Peyer's patch (tissue), 4 donors: ENCODE results near the gene CCDC89. TPM values are rescaled to one million over a fixed set of nuclear protein-coding genes. Genes with fewer than 3 reads are reported as not detected.

Source experiments
- DNase-seq, 3 donors: peaks; one replicate each; pipeline ENCODE4 v3.0.0-alpha.2; 2017 to 2019
- H3K27ac ChIP-seq, 4 donors: fragments of 200-600 bp; sonication (generic); one replicate each; pipeline ENCODE4 v1.5.1; 2016 to 2019
- H3K27me3 ChIP-seq, 2 donors: fragments of 200-600 bp; sonication (generic); one replicate each; pipeline ENCODE4 v1.5.1; 2019
- H3K36me3 ChIP-seq, 3 donors: fragments of 200-600 bp; sonication (generic); one replicate each; pipeline ENCODE4 v1.5.1; 2016 to 2019
- H3K4me1 ChIP-seq, 4 donors: fragments of 200-600 bp; sonication (generic); one replicate each; pipeline ENCODE4 v1.5.1; 2016 to 2019
- H3K4me3 ChIP-seq, 4 donors: fragments of 200-600 bp; sonication (generic); 1 replicate in 3 of 4; 2 replicates in 1 of 4; pipeline ENCODE4 v1.5.1; 2016 to 2019; ENCODE audit warnings: mild to moderate bottlenecking in 1 of 4
- H3K9me3 ChIP-seq, 4 donors: fragments of 200-600 bp; sonication (generic); one replicate each; pipeline ENCODE4 v1.5.1; 2016 to 2019; ENCODE audit warnings: mild to moderate bottlenecking in 1 of 4
- POLR2A ChIP-seq, 2 donors: fragments of 450-650 bp; IDR thresholded peaks; one replicate each; pipeline ENCODE4 v1.5.1; 2017; ENCODE audit warnings: antibody characterized with exemption in 2 of 2, mild to moderate bottlenecking in 2 of 2, moderate library complexity in 2 of 2
- total RNA-seq, 4 donors: library from RNA; depleted of rRNA; stranded (reverse); fragments of >200 nt; gene quantifications; one replicate each; pipeline ENCODE4 v1.1.0, GENCODE V29; 2016
- TF ChIP-seq, protein P1 (sequence below), 6 experiments: fragments of 450-650 bp in 4 of 6; fragments of 200-600 bp in 2 of 6; sonication (generic) in 1 of 6; IDR thresholded peaks; one replicate each; pipeline ENCODE4 v1.5.1; 2017 to 2019; ENCODE audit warnings: antibody characterized with exemption in 6 of 6, mild to moderate bottlenecking in 3 of 6, moderate library complexity in 1 of 6

CCDC89 gene
- total RNA-seq, 4 donors from 2014 or later = 2.5 to 14.0 (median 7.7) TPM

DNA sequence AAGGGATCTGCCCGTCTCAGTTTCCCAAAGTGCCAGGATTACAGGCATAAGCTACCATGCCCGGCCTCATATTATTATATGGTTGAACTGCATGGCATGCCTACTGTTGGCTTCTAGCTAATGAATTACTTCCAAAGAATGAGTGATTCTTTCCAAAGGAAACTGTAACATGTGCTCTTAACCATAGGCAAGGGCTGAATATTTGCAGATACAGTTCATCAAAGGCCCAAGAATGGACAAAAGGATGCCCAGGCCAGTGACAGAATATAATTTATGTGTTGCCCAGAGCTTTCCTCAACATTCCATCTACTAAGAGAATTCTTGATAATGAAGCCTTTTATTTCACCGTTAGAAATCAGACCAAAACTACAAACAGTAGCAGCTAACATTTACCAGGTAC is 27.0 kb upstream of the CCDC89 start:
- DNase-seq = no peak
- no peaks in the 10 kb centered on the region for H3K27me3 ChIP-seq
- no peaks in the 10 kb centered on the region for H3K9me3 ChIP-seq
- no peak for TF ChIP-seq POLR2A (IDR thresholded peaks at IDR 0.05)
- TF ChIP-seq, protein P1, sequence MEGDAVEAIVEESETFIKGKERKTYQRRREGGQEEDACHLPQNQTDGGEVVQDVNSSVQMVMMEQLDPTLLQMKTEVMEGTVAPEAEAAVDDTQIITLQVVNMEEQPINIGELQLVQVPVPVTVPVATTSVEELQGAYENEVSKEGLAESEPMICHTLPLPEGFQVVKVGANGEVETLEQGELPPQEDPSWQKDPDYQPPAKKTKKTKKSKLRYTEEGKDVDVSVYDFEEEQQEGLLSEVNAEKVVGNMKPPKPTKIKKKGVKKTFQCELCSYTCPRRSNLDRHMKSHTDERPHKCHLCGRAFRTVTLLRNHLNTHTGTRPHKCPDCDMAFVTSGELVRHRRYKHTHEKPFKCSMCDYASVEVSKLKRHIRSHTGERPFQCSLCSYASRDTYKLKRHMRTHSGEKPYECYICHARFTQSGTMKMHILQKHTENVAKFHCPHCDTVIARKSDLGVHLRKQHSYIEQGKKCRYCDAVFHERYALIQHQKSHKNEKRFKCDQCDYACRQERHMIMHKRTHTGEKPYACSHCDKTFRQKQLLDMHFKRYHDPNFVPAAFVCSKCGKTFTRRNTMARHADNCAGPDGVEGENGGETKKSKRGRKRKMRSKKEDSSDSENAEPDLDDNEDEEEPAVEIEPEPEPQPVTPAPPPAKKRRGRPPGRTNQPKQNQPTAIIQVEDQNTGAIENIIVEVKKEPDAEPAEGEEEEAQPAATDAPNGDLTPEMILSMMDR (IDR thresholded peaks at IDR 0.05) = no peak
- no peak overlapping the region for H3K4me3 ChIP-seq
- no peaks in the 10 kb centered on the region for H3K36me3 ChIP-seq
- no peaks in the 10 kb centered on the region for H3K4me1 ChIP-seq
- no peak overlapping the region for H3K27ac ChIP-seq

GRCh38 chr11:85710917-85711316 is 24.9 kb upstream of the CCDC89 start:
- H3K9me3 ChIP-seq = no peaks in the 10 kb centered on the region
- no peaks in the 10 kb centered on the region for H3K36me3 ChIP-seq
- no peaks in the 10 kb centered on the region for H3K27me3 ChIP-seq
- no peak for DNase-seq
- no peaks in the 10 kb centered on the region for H3K4me1 ChIP-seq
- no peak for TF ChIP-seq POLR2A (IDR thresholded peaks at IDR 0.05)
- TF ChIP-seq, protein P1 (IDR thresholded peaks at IDR 0.05) = no peak
- no peak overlapping the region for H3K27ac ChIP-seq
- H3K4me3 ChIP-seq = no peak overlapping the region

DNA sequence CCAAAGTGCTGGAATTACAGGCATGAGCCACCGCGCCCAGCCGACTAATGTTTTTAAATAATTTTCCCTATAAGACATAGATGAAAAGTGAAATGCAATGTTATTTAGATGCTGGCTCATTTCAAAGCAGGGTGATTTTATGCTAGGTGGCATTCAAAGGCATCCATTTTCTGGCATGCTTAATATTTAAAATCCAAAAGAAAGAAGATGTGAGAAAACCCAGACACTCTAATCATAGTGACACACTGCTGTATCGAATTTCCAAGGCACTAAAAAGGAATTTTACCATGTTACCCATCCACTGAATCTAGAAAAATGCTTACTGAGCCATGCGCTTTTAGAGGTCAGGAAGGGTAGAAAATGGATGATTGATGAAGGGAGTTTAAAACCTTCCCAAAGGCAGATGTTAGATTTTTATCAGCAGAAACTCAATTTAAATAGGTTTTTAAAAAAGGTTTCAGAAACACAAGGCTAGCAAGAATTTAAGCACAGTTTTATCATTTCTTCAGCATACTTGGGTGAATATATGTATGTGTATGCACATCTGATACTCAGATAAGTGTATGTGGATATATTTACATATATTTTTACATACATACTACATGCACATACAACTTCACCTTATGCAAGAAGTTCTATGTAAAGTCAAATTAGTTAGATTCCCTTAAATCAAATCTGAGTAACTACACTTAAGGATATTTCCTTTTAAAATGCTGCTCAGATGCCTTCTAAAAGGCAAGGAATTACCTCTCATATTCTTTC is 24.1 kb upstream of the CCDC89 start:
- H3K36me3 ChIP-seq = no peaks in the 10 kb centered on the region
- H3K27me3 ChIP-seq = no peaks in the 10 kb centered on the region
- no peak for DNase-seq
- H3K4me1 ChIP-seq = no peaks in the 10 kb centered on the region
- no peak overlapping the region for H3K4me3 ChIP-seq
- no peak overlapping the region for H3K27ac ChIP-seq
- H3K9me3 ChIP-seq = no peaks in the 10 kb centered on the region
- no peak for TF ChIP-seq POLR2A (IDR thresholded peaks at IDR 0.05)
- TF ChIP-seq, protein P1 (IDR thresholded peaks at IDR 0.05) = no peak

DNA sequence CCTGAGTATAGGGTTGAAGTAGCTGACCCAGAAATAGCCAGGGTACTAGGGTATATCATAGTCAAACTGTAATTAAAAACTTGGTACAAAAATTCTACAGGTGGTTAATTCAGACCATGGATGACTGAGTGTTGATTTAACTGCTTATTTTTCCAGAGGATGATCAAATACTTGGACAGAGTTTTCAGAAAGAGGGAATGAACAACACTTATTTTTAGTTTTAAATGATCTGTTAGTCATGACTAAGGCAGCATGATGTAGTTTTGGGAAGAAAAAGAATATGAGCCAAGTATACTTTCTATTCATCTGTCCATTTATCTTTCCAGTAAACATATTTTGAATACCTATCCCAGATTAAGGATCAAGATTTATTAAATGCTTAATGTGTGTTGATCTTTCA is 19.8 kb upstream of the CCDC89 start:
- Histone ChIP-seq H3K4me3 (no peak overlapping the region), H3K27me3 (no peaks in the 10 kb centered on the region), H3K4me1 (no peaks in the 10 kb centered on the region), H3K9me3 (no peaks in the 10 kb centered on the region), H3K36me3 (no peaks in the 10 kb centered on the region), H3K27ac (no peak overlapping the region)
- no peak for DNase-seq
- no peak for TF ChIP-seq POLR2A (IDR thresholded peaks at IDR 0.05)
- TF ChIP-seq, protein P1 (IDR thresholded peaks at IDR 0.05) = no peak

- no peaks in the 10 kb centered on the region for H3K9me3 ChIP-seq
- TF ChIP-seq, protein P1 (IDR thresholded peaks at IDR 0.05) = no peak
- no peak for TF ChIP-seq POLR2A (IDR thresholded peaks at IDR 0.05)
- H3K27ac ChIP-seq = no peak overlapping the region
- H3K27me3 ChIP-seq = no peaks in the 10 kb centered on the region
- DNase-seq = no peak
- H3K4me3 ChIP-seq = no peak overlapping the region
- H3K36me3 ChIP-seq = no peaks in the 10 kb centered on the region
- peaks cover 0 to 4% (median 0%) of the 10 kb centered on the region in 4 donors for H3K4me1 ChIP-seq
Measured at GRCh38 chr11:85704967-85705366, 19.0 kb upstream of the CCDC89 start.
